NCI-H1417 treated with DMSO at 0.1 percent for 48 hours (cell line): ENCODE data around the gene PLAGL2.

Experiments
- DNase-seq: peaks from one replicate; lab custom pipeline; 2025; lab: John Stamatoyannopoulos, UW

PLAGL2 gene

GRCh38 chr20:32150291-32150848 is 57.2 kb downstream of the PLAGL2 start:
- DNase-seq: no peak

- no peak for DNase-seq
Measured at GRCh38 chr20:32149566-32150170, 57.9 kb downstream of the PLAGL2 start.

GRCh38 chr20:32144898-32145662 is 62.5 kb downstream of the PLAGL2 start:
- no peak for DNase-seq

- no peak for DNase-seq
Measured at GRCh38 chr20:32142991-32143390, 64.6 kb downstream of the PLAGL2 start.
